ENCODE measurements around the gene TCTN1. TPM values are rescaled to one million over a fixed set of nuclear protein-coding genes. Genes with fewer than 3 reads are reported as not detected.
"Not testable (repeated sequence)": the region's sequence is repeated elsewhere in the genome, so short reads cannot be mapped to it uniquely, and the experiment has no call there.

The TCTN1 gene
- total RNA-seq = 10 to 100 TPM; 19.3 to 40.3 TPM
- polyA plus RNA-seq = 10 to 100 TPM; 21.0 to 47.1 TPM
- long read RNA-seq, donor 1, transcript TCTN1-225 (15 exons, 2,309 nt) = major isoform, 27 of 65 reads
- long read RNA-seq, donor 1, transcript TCTN1-223 (4 exons, 2,149 nt) = minor isoform, 9 of 65 reads
- long read RNA-seq, donor 1, partial matches to known transcripts = 8 of 65 reads
- long read RNA-seq, donor 1, other reads (novel, unspliced or antisense) = 14 of 65 reads
- long read RNA-seq, donor 2, full-length matches to known transcripts = 14 of 21 reads
- long read RNA-seq, donor 2, partial matches to known transcripts = 2 of 21 reads
- long read RNA-seq, donor 2, other reads (novel, unspliced or antisense) = 5 of 21 reads

DNA sequence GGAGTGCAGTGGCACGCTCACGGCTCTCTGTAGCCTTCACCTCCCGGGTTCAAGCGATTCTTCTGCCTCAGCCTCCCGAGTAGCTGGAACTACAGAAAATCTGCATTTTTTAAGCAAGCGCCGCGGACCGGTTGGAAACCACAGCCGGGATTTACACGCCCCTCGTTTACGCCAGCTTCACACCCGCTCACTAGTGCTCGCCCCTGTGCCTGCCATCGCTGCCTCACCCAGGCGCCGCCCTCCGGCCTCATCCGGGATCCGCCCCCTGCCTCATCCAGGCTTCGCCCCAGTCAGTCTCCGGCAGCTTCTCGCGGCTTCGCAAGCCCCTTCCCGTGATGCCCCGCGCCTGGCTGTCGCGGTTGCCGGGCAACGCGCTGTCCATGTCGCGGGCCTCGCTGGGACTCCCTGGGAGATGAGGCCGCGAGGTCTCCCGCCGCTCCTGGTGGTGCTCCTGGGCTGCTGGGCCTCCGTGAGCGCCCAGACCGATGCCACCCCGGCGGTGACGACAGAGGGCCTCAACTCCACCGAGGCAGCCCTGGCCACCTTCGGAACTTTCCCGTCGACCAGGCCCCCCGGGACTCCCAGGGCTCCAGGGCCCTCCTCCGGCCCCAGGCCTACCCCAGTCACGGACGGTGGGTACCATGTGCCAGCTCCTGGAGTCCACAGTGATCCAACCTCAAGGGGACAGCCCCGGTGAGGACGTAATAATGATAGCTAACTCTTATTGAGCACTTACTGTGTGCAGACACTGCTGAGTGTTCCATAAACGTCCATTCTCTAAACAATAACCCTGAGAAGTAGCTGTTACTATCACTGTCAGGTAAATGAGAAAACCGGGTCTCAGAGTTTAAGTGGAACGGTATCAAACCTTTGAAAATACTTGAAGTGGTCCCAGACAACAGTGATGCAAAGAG, at the start of gene TCTN1:
TCTN1 (plus strand) TSS at position 359 of the 914 bp plus-strand sequence; CDS start at position 413, 54 bp downstream.
- intact Hi-C loops (cut with DNase I) = no loop called here
- no peaks in the 10 kb centered on the region for H3K9me3 ChIP-seq (ENCODE audit: control insufficient read depth, low read length)
- H3K4me3 ChIP-seq (ENCODE audit: low read length in 2 of 2) = peak within 1 kb of the TSS; percentile 10 to 56
- no peak within 1 kb of the TSS for H3K27ac ChIP-seq (ENCODE audit: low read depth in 1 of 2, low read length in 2 of 2)
- DNase-seq (peak; percentile 99 to 100), ATAC-seq (ENCODE audit: low FRiP score) (peak; percentile 99)
- H3K36me3 ChIP-seq (ENCODE audit: control insufficient read depth in 1 of 2, insufficient read depth in 2 of 2, low read length in 1 of 2) = no peaks in the 10 kb centered on the region
- no peaks in the 10 kb centered on the region for H3K4me1 ChIP-seq (ENCODE audit: control insufficient read depth in 1 of 2, insufficient read depth in 2 of 2, low read length in 2 of 2)
- no peaks in the 10 kb centered on the region for H3K27me3 ChIP-seq (ENCODE audit: control insufficient read depth in 1 of 2, insufficient read depth in 2 of 2, low read length in 1 of 2)
- WGBS, 2 donors = 2 to 3% methylated on average over 59 to 60 of the region's 60 CpGs

DNA sequence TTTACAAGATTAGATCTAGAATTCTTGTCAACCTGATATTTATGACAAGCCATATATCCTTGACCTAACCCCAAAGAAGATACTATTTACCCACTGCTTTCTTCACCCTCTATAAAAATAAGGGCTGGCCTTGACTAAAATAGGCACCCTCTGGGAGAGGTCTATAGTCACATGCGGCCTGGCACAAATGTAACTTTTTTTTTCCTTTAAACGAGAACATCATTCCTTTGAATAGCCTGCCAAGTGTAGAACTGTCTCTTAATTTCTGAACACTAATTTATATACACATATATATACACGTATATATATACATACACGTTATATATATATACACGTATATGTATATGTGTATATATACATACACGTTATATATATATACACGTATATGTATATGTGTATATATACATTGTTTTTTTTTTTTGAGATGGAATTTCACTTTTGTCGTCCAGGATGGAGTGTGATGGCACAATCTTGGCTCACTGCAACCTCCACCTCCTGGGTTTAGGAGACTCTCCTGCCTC, 49.4 kb upstream of the TCTN1 start:
- no peak for DNase-seq
- Histone ChIP-seq H3K4me1 (ENCODE audit: control insufficient read depth in 1 of 2, insufficient read depth in 2 of 2, low read length in 2 of 2) (peaks cover 0 to 1% of the 10 kb centered on the region in 2 donors), H3K36me3 (ENCODE audit: control insufficient read depth in 1 of 2, insufficient read depth in 2 of 2, low read length in 1 of 2) (no peaks in the 10 kb centered on the region), H3K27ac (ENCODE audit: low read depth in 1 of 2, low read length in 2 of 2) (no peak overlapping the region), H3K27me3 (ENCODE audit: control insufficient read depth in 1 of 2, insufficient read depth in 2 of 2, low read length in 1 of 2) (no peaks in the 10 kb centered on the region), H3K4me3 (ENCODE audit: low read length in 2 of 2) (no peak overlapping the region), H3K9me3 (ENCODE audit: control insufficient read depth, low read length) (no peaks in the 10 kb centered on the region)
- ATAC-seq (ENCODE audit: low FRiP score) = no peak
- 66 to 71% methylated on average over 8 of the region's 8 CpGs for WGBS, 2 donors
- intact Hi-C loops (cut with DNase I) = no loop called here

DNA sequence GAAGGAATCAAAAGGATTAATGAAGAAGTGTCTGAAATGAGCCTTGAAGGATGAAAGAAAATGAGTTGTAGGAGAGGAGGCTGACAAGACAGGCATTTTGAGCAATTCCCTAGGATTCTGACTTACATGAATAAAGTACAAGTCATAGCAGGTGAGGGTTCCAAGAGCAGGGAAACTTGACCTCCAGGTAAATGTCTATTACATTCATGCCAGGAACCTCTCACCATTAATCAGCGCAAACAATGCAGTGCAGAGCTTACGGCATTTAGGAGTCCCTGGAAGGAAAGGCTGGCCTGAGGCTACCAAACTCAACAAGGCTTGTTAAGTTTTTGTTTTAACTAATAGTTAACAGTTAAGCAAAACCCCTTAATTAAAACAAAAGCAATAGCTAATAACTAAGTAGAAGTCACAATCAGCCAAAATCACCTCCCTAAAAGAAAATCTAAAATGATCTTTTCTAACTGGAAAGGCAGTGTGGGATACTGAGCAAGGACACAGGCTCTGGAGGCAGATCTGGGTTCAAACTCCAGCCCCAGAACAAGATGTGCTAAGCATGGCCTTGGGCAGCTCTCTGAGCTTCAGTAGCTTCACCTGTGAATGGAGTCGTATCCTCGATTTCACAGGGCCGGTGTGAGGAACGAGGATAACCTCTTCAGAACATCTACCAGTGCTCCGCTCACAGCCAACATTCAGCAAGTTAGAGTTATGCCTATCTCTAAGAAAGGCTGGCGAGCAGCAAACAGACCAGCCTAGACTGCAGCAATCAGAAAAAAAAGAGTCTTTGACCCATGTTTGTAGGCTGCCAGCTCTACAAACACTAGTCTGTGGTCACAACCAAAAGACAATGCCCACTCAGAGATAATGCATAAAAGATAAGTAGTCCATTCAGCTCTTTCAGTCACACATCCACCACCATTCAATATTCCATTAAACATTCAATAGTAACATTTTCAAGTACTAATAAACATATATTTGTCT, 47.7 kb upstream of the TCTN1 start:
- H3K27ac ChIP-seq (ENCODE audit: low read depth in 1 of 2, low read length in 2 of 2) = no peak overlapping the region
- ATAC-seq (ENCODE audit: low FRiP score) (no peak), DNase-seq (no peak)
- H3K4me3 ChIP-seq (ENCODE audit: low read length in 2 of 2) = no peak overlapping the region
- intact Hi-C loops (cut with DNase I) = no loop called here
- H3K36me3 ChIP-seq (ENCODE audit: control insufficient read depth in 1 of 2, insufficient read depth in 2 of 2, low read length in 1 of 2) = no peaks in the 10 kb centered on the region
- 91 to 95% methylated on average over 8 of the region's 8 CpGs for WGBS, 2 donors
- no peaks in the 10 kb centered on the region for H3K27me3 ChIP-seq (ENCODE audit: control insufficient read depth in 1 of 2, insufficient read depth in 2 of 2, low read length in 1 of 2)
- peaks cover 0 to 1% of the 10 kb centered on the region in 2 donors for H3K4me1 ChIP-seq (ENCODE audit: control insufficient read depth in 1 of 2, insufficient read depth in 2 of 2, low read length in 2 of 2)
- H3K9me3 ChIP-seq (ENCODE audit: control insufficient read depth, low read length) = no peaks in the 10 kb centered on the region

DNA sequence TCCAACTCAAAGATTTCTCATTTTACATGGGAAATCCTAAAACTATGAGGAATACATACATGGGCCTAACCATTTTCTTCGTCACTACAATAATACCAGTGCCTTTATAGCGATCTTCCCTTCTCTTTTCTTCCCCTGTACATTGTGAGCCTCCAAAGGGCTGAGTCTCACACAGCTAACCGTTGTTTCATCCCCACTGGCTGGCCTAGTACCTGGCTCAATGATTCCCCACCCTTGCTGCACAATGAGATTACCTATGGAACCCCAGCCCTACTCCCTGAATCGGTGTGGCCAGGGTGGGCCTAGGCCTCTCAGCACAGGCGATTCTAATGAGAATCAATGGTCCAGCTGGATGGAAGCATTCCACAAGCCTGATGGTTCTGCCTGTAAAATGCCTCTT, 46.9 kb upstream of the TCTN1 start:
- no peaks in the 10 kb centered on the region for H3K36me3 ChIP-seq (ENCODE audit: control insufficient read depth in 1 of 2, insufficient read depth in 2 of 2, low read length in 1 of 2)
- DNase-seq (no peak), ATAC-seq (ENCODE audit: low FRiP score) (no peak)
- intact Hi-C loops (cut with DNase I) = no loop called here
- peaks cover 0 to 1% of the 10 kb centered on the region in 2 donors for H3K4me1 ChIP-seq (ENCODE audit: control insufficient read depth in 1 of 2, insufficient read depth in 2 of 2, low read length in 2 of 2)
- no peak overlapping the region for H3K27ac ChIP-seq (ENCODE audit: low read depth in 1 of 2, low read length in 2 of 2)
- H3K27me3 ChIP-seq (ENCODE audit: control insufficient read depth in 1 of 2, insufficient read depth in 2 of 2, low read length in 1 of 2) = no peaks in the 10 kb centered on the region
- no peak overlapping the region for H3K4me3 ChIP-seq (ENCODE audit: low read length in 2 of 2)
- H3K9me3 ChIP-seq (ENCODE audit: control insufficient read depth, low read length) = no peaks in the 10 kb centered on the region
- WGBS, 2 donors = 95 to 97% methylated on average over 5 of the region's 5 CpGs

DNA sequence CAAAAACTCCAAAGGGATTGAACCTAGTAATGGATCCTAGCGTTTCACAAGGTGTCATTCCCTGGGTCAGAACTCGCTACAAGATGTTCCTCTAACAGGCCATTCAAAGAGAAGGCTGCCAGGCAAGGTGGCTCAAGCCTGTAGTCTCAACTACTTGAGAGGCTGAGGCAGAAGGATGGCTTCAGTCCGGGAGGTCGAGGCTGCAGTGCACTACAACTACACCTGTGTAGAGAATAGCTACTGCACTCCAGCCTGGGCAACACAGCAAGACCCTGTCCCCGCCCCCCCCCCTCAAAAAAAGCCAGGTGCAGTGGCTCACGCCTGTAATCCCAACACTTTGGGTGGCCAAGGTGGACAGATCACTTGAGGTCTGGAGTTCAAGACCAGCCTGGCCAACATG, 45.2 kb upstream of the TCTN1 start:
- no peaks in the 10 kb centered on the region for H3K9me3 ChIP-seq (ENCODE audit: control insufficient read depth, low read length)
- H3K27ac ChIP-seq (ENCODE audit: low read depth in 1 of 2, low read length in 2 of 2) = no peak overlapping the region
- no peak for DNase-seq
- H3K4me3 ChIP-seq (ENCODE audit: low read length in 2 of 2) = no peak overlapping the region
- no peak for ATAC-seq (ENCODE audit: low FRiP score)
- WGBS, 2 donors = 96 to 97% methylated on average over 6 of the region's 6 CpGs
- H3K36me3 ChIP-seq (ENCODE audit: control insufficient read depth in 1 of 2, insufficient read depth in 2 of 2, low read length in 1 of 2) = no peaks in the 10 kb centered on the region
- peaks cover 0 to 1% of the 10 kb centered on the region in 2 donors for H3K4me1 ChIP-seq (ENCODE audit: control insufficient read depth in 1 of 2, insufficient read depth in 2 of 2, low read length in 2 of 2)
- H3K27me3 ChIP-seq (ENCODE audit: control insufficient read depth in 1 of 2, insufficient read depth in 2 of 2, low read length in 1 of 2) = no peaks in the 10 kb centered on the region
- intact Hi-C loops (cut with DNase I) = no loop called here

DNA sequence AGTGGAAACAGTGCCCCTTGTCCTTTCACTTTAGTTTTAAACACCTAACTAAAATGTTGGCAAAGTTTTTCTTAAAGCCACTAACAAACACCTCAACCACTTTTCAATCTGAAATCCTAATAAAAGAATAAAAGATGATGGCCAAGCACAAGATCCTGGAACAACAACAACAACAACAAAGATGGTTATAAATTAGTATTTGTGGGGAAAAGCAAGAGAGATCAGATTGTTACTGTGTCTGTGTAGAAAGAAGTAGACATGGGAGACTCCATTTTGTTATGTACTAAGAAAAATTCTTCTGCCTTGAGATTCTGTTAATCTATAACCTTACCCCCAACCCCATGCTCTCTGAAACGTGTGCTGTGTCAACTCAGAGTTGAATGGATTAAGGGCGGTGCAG, 44.1 kb upstream of the TCTN1 start:
- intact Hi-C loops (cut with DNase I); H3K4me1 ChIP-seq (ENCODE audit: control insufficient read depth in 1 of 2, insufficient read depth in 2 of 2, low read length in 2 of 2); H3K27ac ChIP-seq (ENCODE audit: low read depth in 1 of 2, low read length in 2 of 2); H3K27me3 ChIP-seq (ENCODE audit: control insufficient read depth in 1 of 2, insufficient read depth in 2 of 2, low read length in 1 of 2); H3K9me3 ChIP-seq (ENCODE audit: control insufficient read depth, low read length); ATAC-seq (ENCODE audit: low FRiP score); H3K4me3 ChIP-seq (ENCODE audit: low read length in 2 of 2); H3K36me3 ChIP-seq (ENCODE audit: control insufficient read depth in 1 of 2, insufficient read depth in 2 of 2, low read length in 1 of 2); DNase-seq: not testable (repeated sequence)
- WGBS, 2 donors = no CpG with 5 or more reads among the region's 2 CpGs

DNA sequence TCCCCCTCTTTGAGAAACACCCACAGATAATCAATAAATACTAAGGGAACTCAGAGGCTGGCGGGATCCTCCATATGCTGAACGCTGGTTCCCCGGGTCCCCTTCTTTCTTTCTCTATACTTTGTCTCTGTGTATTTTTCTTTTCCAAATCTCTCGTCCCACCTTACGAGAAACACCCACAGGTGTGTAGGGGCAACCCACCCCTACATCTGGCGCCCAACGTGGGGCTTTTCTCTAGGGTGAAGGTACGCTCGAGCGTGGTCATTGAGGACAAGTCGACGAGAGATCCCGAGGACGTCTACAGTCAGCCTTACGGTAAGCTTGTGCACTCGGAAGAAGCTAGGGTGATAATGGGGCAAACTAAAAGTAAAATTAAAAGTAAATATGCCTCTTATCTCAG, 43.1 kb upstream of the TCTN1 start:
- H3K4me3 ChIP-seq (ENCODE audit: low read length in 2 of 2); ATAC-seq (ENCODE audit: low FRiP score); H3K9me3 ChIP-seq (ENCODE audit: control insufficient read depth, low read length); intact Hi-C loops (cut with DNase I); H3K36me3 ChIP-seq (ENCODE audit: control insufficient read depth in 1 of 2, insufficient read depth in 2 of 2, low read length in 1 of 2); H3K27ac ChIP-seq (ENCODE audit: low read depth in 1 of 2, low read length in 2 of 2); H3K4me1 ChIP-seq (ENCODE audit: control insufficient read depth in 1 of 2, insufficient read depth in 2 of 2, low read length in 2 of 2); DNase-seq; H3K27me3 ChIP-seq (ENCODE audit: control insufficient read depth in 1 of 2, insufficient read depth in 2 of 2, low read length in 1 of 2): not testable (repeated sequence)
- 96 to 97% methylated on average over 16 of the region's 16 CpGs for WGBS, 2 donors

DNA sequence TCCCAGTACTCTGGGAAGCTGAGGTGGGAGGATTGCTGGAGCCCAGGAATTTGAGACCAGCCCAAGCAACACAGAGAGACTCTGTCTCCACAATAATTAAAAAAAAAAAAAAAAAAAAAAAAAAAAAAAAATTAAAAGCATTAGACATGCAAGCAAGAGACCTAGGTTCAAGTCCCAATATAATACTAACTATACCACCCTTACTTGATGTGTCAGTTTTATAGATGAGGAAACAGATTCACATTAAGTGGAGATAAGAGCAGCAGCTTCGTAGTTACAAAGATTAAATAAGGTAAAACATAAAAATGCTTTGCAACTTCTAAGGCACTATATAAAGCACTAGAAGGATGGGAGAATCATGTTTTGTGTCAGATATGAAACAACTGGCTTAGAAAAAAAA, 39.9 kb upstream of the TCTN1 start:
- Histone ChIP-seq H3K4me3 (ENCODE audit: low read length in 2 of 2) (no peak overlapping the region), H3K36me3 (ENCODE audit: control insufficient read depth in 1 of 2, insufficient read depth in 2 of 2, low read length in 1 of 2) (no peaks in the 10 kb centered on the region), H3K4me1 (ENCODE audit: control insufficient read depth in 1 of 2, insufficient read depth in 2 of 2, low read length in 2 of 2) (no peaks in the 10 kb centered on the region), H3K27ac (ENCODE audit: low read depth in 1 of 2, low read length in 2 of 2) (no peak overlapping the region), H3K9me3 (ENCODE audit: control insufficient read depth, low read length) (no peaks in the 10 kb centered on the region), H3K27me3 (ENCODE audit: control insufficient read depth in 1 of 2, insufficient read depth in 2 of 2, low read length in 1 of 2) (no peaks in the 10 kb centered on the region)
- DNase-seq (no peak), ATAC-seq (ENCODE audit: low FRiP score) (no peak)
- intact Hi-C loops (cut with DNase I) = no loop called here
- WGBS, 2 donors = 86 to 87% methylated on average over 1 of the region's 1 CpG

Measured in aorta (tissue), 5 donors.